ENCODE results near the gene ANKRD29. TPM values are rescaled to one million over a fixed set of nuclear protein-coding genes. Genes with fewer than 3 reads are reported as not detected.

Gene ANKRD29
- total RNA-seq, 1 donor from 2014 or later: 0.65 TPM

DNA sequence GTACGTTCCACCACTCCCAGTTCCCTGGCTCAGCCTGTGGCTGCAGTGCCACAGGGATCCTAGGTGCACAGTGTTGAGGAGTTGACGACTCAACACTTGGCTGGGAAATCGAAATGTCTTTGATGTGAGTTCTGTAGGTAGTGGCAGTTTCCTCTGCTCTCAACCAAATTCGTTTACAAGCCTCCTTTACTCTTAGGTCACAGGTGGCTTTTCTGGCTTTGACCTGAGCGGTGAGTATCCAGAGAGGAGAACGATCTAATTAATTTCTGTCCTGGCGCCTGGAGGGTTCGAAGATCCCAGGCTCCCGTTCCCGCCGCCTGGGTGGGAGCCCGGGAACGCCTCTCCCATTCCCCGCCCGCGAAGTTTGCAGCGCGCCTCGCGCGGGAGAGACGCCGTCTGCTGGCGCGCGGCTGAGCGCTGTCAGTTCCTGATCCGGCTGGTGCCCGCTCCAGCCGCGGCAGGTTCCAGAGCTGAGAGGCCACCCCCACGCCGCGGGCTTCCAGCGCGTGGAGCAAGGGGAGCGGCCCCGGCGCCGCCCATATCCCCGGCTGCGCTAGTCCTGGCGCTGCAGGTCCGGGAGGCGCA lies 26.4 kb upstream of the ANKRD29 start, which contains the start of gene LAMA3:
LAMA3 (plus strand) TSS at position 423 of the 585 bp plus-strand sequence. CDS start 231 bp downstream, outside the sequence.
- H3K4me1 Mint-ChIP-seq: peaks cover 9% of the 10 kb centered on the region
- H3K27ac ChIP-seq: no peak within 1 kb of the TSS
- H2AFZ ChIP-seq (replicated peaks): peak within 1 kb of the TSS; percentile 90
- no peak for TF ChIP-seq EZH2 (IDR thresholded peaks at IDR 0.05)
- peak; percentile 15 for TF ChIP-seq CTCF (IDR thresholded peaks at IDR 0.05)
- peak; percentile 60 for TF ChIP-seq EZH2phosphoT487 (IDR thresholded peaks at IDR 0.05)
- H3K4me3 ChIP-seq: peak within 1 kb of the TSS; percentile 62
- no peaks in the 10 kb centered on the region for H3K36me3 Mint-ChIP-seq
- H3K27me3 Mint-ChIP-seq (ENCODE audit: insufficient read depth, low read depth): peaks cover 40% of the 10 kb centered on the region
- H3K27me3 ChIP-seq: peaks cover 67% of the 10 kb centered on the region
- no peaks in the 10 kb centered on the region for H4K20me1 ChIP-seq (ENCODE audit: low read depth)
- peak; percentile 81 for DNase-seq (ENCODE audit: low spot score)
- no peaks in the 10 kb centered on the region for H3K4me1 ChIP-seq
- peaks cover 10% of the 10 kb centered on the region for H3F3A ChIP-seq (ENCODE audit: low read depth)
- H3K4me3 Mint-ChIP-seq: peak within 1 kb of the TSS; percentile 83
- no peaks in the 10 kb centered on the region for H3K79me2 ChIP-seq (ENCODE audit: low read depth)
- H3K9me3 Mint-ChIP-seq: no peaks in the 10 kb centered on the region
- H3K36me3 ChIP-seq: no peaks in the 10 kb centered on the region
- H3K9me3 ChIP-seq (ENCODE audit: low read depth): no peaks in the 10 kb centered on the region
- H3K9ac ChIP-seq: no peak within 1 kb of the TSS
- peak within 1 kb of the TSS; percentile 90 for H3K4me2 ChIP-seq
- H3K27ac Mint-ChIP-seq: no peak within 1 kb of the TSS

DNA sequence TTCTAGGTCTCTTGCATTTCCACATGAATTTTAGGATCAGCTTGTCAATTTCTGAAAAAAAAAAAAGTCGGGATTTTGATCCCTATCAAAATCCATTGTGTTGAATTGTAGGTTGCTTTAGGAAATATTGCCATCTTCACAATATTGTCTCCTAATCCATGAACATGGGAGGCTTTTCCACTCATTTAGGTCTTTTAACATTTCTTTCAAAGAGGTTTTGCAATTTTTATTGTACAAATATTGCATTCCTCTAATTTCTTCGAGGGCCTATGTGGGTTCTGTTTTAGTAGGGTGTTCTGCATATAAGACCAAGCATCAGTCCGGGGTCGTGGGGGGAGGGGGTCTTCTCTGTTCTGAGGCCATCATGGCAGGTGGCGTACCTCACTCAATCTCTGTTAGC lies 25.8 kb upstream of the ANKRD29 start:
- H3K27ac Mint-ChIP-seq: no peak overlapping the region
- Histone ChIP-seq H3K79me2 (ENCODE audit: low read depth) (no peaks in the 10 kb centered on the region), H2AFZ (replicated peaks) (no peak overlapping the region), H3K4me3 (peak overlapping the region; percentile 62), H3K27ac (no peak overlapping the region), H3K9me3 (ENCODE audit: low read depth) (no peaks in the 10 kb centered on the region), H3K9ac (no peak overlapping the region), H3K36me3 (no peaks in the 10 kb centered on the region), H4K20me1 (ENCODE audit: low read depth) (no peaks in the 10 kb centered on the region), H3K4me2 (no peak overlapping the region), H3K4me1 (no peaks in the 10 kb centered on the region), H3K27me3 (peaks cover 67% of the 10 kb centered on the region), H3F3A (ENCODE audit: low read depth) (peaks cover 10% of the 10 kb centered on the region)
- TF ChIP-seq CTCF (IDR thresholded peaks at IDR 0.05) (no peak), EZH2 (IDR thresholded peaks at IDR 0.05) (no peak)
- no peaks in the 10 kb centered on the region for H3K9me3 Mint-ChIP-seq
- no peak for DNase-seq (ENCODE audit: low spot score)
- peaks cover 9% of the 10 kb centered on the region for H3K4me1 Mint-ChIP-seq
- H3K27me3 Mint-ChIP-seq (ENCODE audit: insufficient read depth, low read depth): peaks cover 41% of the 10 kb centered on the region
- peak overlapping the region; percentile 83 for H3K4me3 Mint-ChIP-seq
- H3K36me3 Mint-ChIP-seq: no peaks in the 10 kb centered on the region

- Mint-ChIP-seq H3K27ac (no peak overlapping the region), H3K27me3 (ENCODE audit: insufficient read depth, low read depth) (peaks cover 33% of the 10 kb centered on the region), H3K4me1 (peaks cover 5% of the 10 kb centered on the region), H3K4me3 (no peak overlapping the region), H3K36me3 (no peaks in the 10 kb centered on the region), H3K9me3 (no peaks in the 10 kb centered on the region)
- Histone ChIP-seq H3K36me3 (no peaks in the 10 kb centered on the region), H3K27me3 (peaks cover 36% of the 10 kb centered on the region), H3K9me3 (ENCODE audit: low read depth) (no peaks in the 10 kb centered on the region), H3K27ac (no peak overlapping the region), H3K4me3 (no peak overlapping the region), H3F3A (ENCODE audit: low read depth) (peaks cover 10% of the 10 kb centered on the region), H3K4me1 (no peaks in the 10 kb centered on the region), H4K20me1 (ENCODE audit: low read depth) (no peaks in the 10 kb centered on the region), H3K79me2 (ENCODE audit: low read depth) (no peaks in the 10 kb centered on the region), H3K4me2 (no peak overlapping the region), H2AFZ (replicated peaks) (no peak overlapping the region), H3K9ac (no peak overlapping the region)
- no peak for TF ChIP-seq EZH2phosphoT487 (IDR thresholded peaks at IDR 0.05)
- TF ChIP-seq EZH2 (IDR thresholded peaks at IDR 0.05): no peak
- no peak for TF ChIP-seq CTCF (IDR thresholded peaks at IDR 0.05)
- no peak for DNase-seq (ENCODE audit: low spot score)
Measured at GRCh38 chr18:23684515-23685197, 21.9 kb upstream of the ANKRD29 start.

Measured in neural progenitor cell (in vitro differentiated cells).